Vagina (tissue), 2 donors: ENCODE measurements around the gene GRIN2A. TPM values are rescaled to one million over a fixed set of nuclear protein-coding genes. Genes with fewer than 3 reads are reported as not detected.

Experiments used
- DNase-seq, 2 donors: peaks; one replicate each; pipeline ENCODE4 v3.0.0-alpha.2; 2017; ENCODE audit errors: extremely low spot score in 2 of 2
- H3K27ac ChIP-seq: fragments of 200-600 bp; sonication (generic); one replicate; pipeline ENCODE4 v1.5.1; 2019
- H3K27me3 ChIP-seq: fragments of 200-600 bp; sonication (generic); one replicate; pipeline ENCODE4 v1.5.1; 2019
- H3K36me3 ChIP-seq, 2 donors: fragments of 200-600 bp; sonication (generic); one replicate each; pipeline ENCODE4 v1.5.1; 2017 to 2019
- H3K4me1 ChIP-seq: fragments of 200-600 bp; sonication (generic); one replicate; pipeline ENCODE4 v1.5.1; 2019
- H3K4me3 ChIP-seq, 2 donors: fragments of 200-600 bp; sonication (generic); 1 replicate in 1 of 2; 2 replicates in 1 of 2; pipeline ENCODE4 v1.5.1; 2016 to 2019
- H3K9me3 ChIP-seq: fragments of 200-600 bp; sonication (generic); one replicate; pipeline ENCODE4 v1.5.1; 2019
- CTCF ChIP-seq, 3 experiments: fragments of 450-650 bp in 2 of 3; fragments of 200-600 bp in 1 of 3; sonication (generic) in 1 of 3; IDR thresholded peaks; one replicate each; pipeline ENCODE4 v1.5.1; 2017 to 2019; ENCODE audit warnings: antibody characterized with exemption in 3 of 3, mild to moderate bottlenecking in 2 of 3, moderate library complexity in 2 of 3
- POLR2A ChIP-seq, 2 donors: fragments of 450-650 bp; IDR thresholded peaks; one replicate each; pipeline ENCODE4 v1.6.1; 2017; ENCODE audit warnings: antibody characterized with exemption in 2 of 2, mild to moderate bottlenecking in 2 of 2, moderate library complexity in 2 of 2
- POLR2AphosphoS5 ChIP-seq, 2 donors: sonication (generic); formaldehyde crosslinking; IDR thresholded peaks; one replicate each; pipeline ENCODE4 v1.9.0; 2017; ENCODE audit warnings: antibody characterized with exemption in 2 of 2, mild to moderate bottlenecking in 2 of 2, low read depth in 1 of 2; ENCODE audit not compliant: insufficient read depth in 1 of 2
- intact Hi-C: fragments of 100-400 bp; cut with DNase I; formaldehyde crosslinking; loops from one replicate; pipeline ENCODE4 v1.15.1; 2023
- total RNA-seq: library from RNA; depleted of rRNA; stranded (reverse); fragments of >200 nt; gene quantifications from one replicate; pipeline ENCODE4 v1.2.3, GENCODE V29; 2016

GRIN2A gene
- total RNA-seq, 1 donor from 2014 or later = 1.5 TPM

- Histone ChIP-seq H3K4me1 (no peaks in the 10 kb centered on the region), H3K27ac (no peak overlapping the region), H3K27me3 (no peaks in the 10 kb centered on the region), H3K4me3 (no peak overlapping the region), H3K9me3 (no peaks in the 10 kb centered on the region), H3K36me3 (no peaks in the 10 kb centered on the region)
- intact Hi-C loops = no loop called here
- TF ChIP-seq CTCF (IDR thresholded peaks at IDR 0.05) (no peak), POLR2AphosphoS5 (IDR thresholded peaks at IDR 0.05; ENCODE audit: insufficient read depth in 1 of 2, low read depth in 1 of 2) (no peak), POLR2A (IDR thresholded peaks at IDR 0.05) (no peak)
- no peak for DNase-seq
These were observed 204.0 kb downstream of the GRIN2A start for GRCh38 chr16:9978160-9978725.

GRCh38 chr16:9977333-9977897, 204.8 kb downstream of the GRIN2A start:
- Histone ChIP-seq H3K27me3 (no peaks in the 10 kb centered on the region), H3K4me3 (no peak overlapping the region), H3K9me3 (no peaks in the 10 kb centered on the region), H3K4me1 (no peaks in the 10 kb centered on the region), H3K27ac (no peak overlapping the region), H3K36me3 (no peaks in the 10 kb centered on the region)
- no peak for DNase-seq
- no peak for TF ChIP-seq CTCF (IDR thresholded peaks at IDR 0.05)
- no peak for TF ChIP-seq POLR2AphosphoS5 (IDR thresholded peaks at IDR 0.05; ENCODE audit: insufficient read depth in 1 of 2, low read depth in 1 of 2)
- TF ChIP-seq POLR2A (IDR thresholded peaks at IDR 0.05) = no peak
- intact Hi-C loops = no loop called here

- H3K27ac ChIP-seq = no peak overlapping the region
- no peak overlapping the region for H3K4me3 ChIP-seq
- H3K9me3 ChIP-seq = no peaks in the 10 kb centered on the region
- H3K27me3 ChIP-seq = no peaks in the 10 kb centered on the region
- intact Hi-C loops = no loop called here
- no peaks in the 10 kb centered on the region for H3K36me3 ChIP-seq
- no peak for DNase-seq
- H3K4me1 ChIP-seq = no peaks in the 10 kb centered on the region
- TF ChIP-seq POLR2AphosphoS5 (IDR thresholded peaks at IDR 0.05; ENCODE audit: insufficient read depth in 1 of 2, low read depth in 1 of 2) = no peak
- TF ChIP-seq CTCF (IDR thresholded peaks at IDR 0.05) = no peak
- TF ChIP-seq POLR2A (IDR thresholded peaks at IDR 0.05) = no peak
These were observed 205.6 kb downstream of the GRIN2A start for GRCh38 chr16:9976601-9977000.

DNA sequence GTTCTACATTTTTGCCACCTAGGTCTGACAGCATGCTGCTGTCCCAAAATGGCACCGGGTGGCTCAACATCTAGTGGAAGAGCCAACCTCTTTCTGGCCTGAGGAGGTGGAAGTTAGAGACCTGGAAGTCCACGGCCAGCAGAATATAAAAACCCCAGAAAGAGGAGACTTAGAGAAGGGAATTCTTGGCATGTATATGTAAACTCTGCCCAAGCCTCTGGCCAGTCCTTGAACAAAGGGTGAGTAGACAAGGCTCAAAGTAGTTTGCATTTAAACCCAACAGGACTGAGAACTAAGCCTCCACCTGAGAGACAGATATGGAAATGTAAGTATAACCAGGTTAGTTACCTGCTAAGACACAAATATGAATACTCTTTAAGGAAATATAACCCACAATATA, 210.3 kb downstream of the GRIN2A start:
- Histone ChIP-seq H3K4me3 (no peak overlapping the region), H3K9me3 (no peaks in the 10 kb centered on the region), H3K27ac (no peak overlapping the region), H3K36me3 (no peaks in the 10 kb centered on the region), H3K4me1 (no peaks in the 10 kb centered on the region), H3K27me3 (no peaks in the 10 kb centered on the region)
- TF ChIP-seq CTCF (IDR thresholded peaks at IDR 0.05) (no peak), POLR2AphosphoS5 (IDR thresholded peaks at IDR 0.05; ENCODE audit: insufficient read depth in 1 of 2, low read depth in 1 of 2) (no peak), POLR2A (IDR thresholded peaks at IDR 0.05) (no peak)
- DNase-seq = no peak
- intact Hi-C loops = no loop called here

DNA sequence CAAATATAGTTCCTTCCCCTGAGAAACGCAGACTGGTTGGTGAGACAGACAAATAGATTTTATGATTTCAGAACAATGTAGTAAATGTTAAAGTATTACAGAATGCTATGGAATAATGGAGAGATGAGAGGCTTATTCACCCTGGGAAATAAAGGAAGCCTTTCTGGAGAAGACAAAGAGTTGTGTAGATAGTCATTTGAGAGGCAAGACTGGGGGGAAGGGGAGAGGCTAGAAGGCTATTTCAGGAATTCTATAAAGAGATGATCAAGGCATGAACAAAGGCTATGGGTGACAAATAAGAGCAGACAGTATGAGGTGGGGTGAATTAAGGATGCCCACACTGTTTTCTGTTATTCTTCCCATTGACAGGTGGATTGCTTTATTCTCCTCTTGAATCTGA, 211.4 kb downstream of the GRIN2A start:
- no peaks in the 10 kb centered on the region for H3K4me1 ChIP-seq
- H3K36me3 ChIP-seq = no peaks in the 10 kb centered on the region
- TF ChIP-seq POLR2AphosphoS5 (IDR thresholded peaks at IDR 0.05; ENCODE audit: insufficient read depth in 1 of 2, low read depth in 1 of 2) (no peak), POLR2A (IDR thresholded peaks at IDR 0.05) (no peak), CTCF (IDR thresholded peaks at IDR 0.05) (no peak)
- H3K4me3 ChIP-seq = no peak overlapping the region
- no peaks in the 10 kb centered on the region for H3K27me3 ChIP-seq
- no peak overlapping the region for H3K27ac ChIP-seq
- no peaks in the 10 kb centered on the region for H3K9me3 ChIP-seq
- DNase-seq = no peak
- intact Hi-C loops = no loop called here
